Endothelial cell of umbilical vein (primary cell): Measurements from ENCODE around the gene CHIC2. TPM values are rescaled to one million over a fixed set of nuclear protein-coding genes. Genes with fewer than 3 reads are reported as not detected.

Experiments used
- BruUV-seq: library from RNA; stranded (reverse); fragments of 400-500 nt; replicated peaks from 2 replicates; lab custom pipeline; 2021; lab: Mats Ljungman, UMichigan
- CTCF ChIA-PET: fragments of 300-600, 350-600 bp; sonication (Branson Sonifier 250); formaldehyde crosslinking; loops from one replicate; lab custom pipeline; 2021; ENCODE audit warnings: antibody characterized with exemption, inconsistent platforms; lab: Charles Lee
- POLR2A ChIA-PET: fragments of 300-600, 350-600 bp; sonication (Branson Sonifier 250); formaldehyde crosslinking; loops from one replicate; lab custom pipeline; 2021; ENCODE audit warnings: antibody characterized with exemption, inconsistent platforms; lab: Charles Lee
- DNase-seq: peaks from one replicate; pipeline ENCODE4 v3.0.0-alpha.2; 2011; ENCODE audit warnings: low read depth, low spot score
- FAIRE-seq: peaks from 2 replicates; lab custom pipeline; 2011; peaks lifted over from hg19 to GRCh38; lab: Jason Lieb, UNC
- H2AFZ ChIP-seq: 2 replicates; pipeline ENCODE4 v1.6.0; 2012; ENCODE audit warnings: low read depth, low read length, control low read depth, inconsistent platforms
- H3K27ac ChIP-seq: 2 replicates; pipeline ENCODE4 v1.5.1; 2011; ENCODE audit warnings: low read depth, mild to moderate bottlenecking, control low read depth, low read length, moderate library complexity; ENCODE audit not compliant: insufficient read depth
- H3K27me3 ChIP-seq, 2 experiments: 2 replicates each; pipeline versions ENCODE4 v1.6.0 to v1.6.1; 2011; ENCODE audit warnings: low read length in 2 of 2, mixed read lengths in 1 of 2; ENCODE audit not compliant: control insufficient read depth in 2 of 2, insufficient read depth in 2 of 2
- H3K36me3 ChIP-seq, 2 experiments: 2 replicates in 1 of 2; 3 replicates in 1 of 2; pipeline ENCODE4 v1.5.1; 2011; ENCODE audit warnings: low read length in 2 of 2, mild to moderate bottlenecking in 1 of 2, moderate library complexity in 1 of 2; ENCODE audit not compliant: control insufficient read depth in 2 of 2, insufficient read depth in 2 of 2; ENCODE audit errors: extremely low read depth in 1 of 2
- H3K4me1 ChIP-seq: 3 replicates; pipeline ENCODE4 v1.5.1; 2011; ENCODE audit warnings: mild to moderate bottlenecking, low read length; ENCODE audit not compliant: control insufficient read depth, insufficient read depth; ENCODE audit errors: extremely low read depth
- H3K4me2 ChIP-seq: 2 replicates; pipeline ENCODE4 v1.6.1; 2011; ENCODE audit warnings: low read length, control low read depth, mixed read lengths; ENCODE audit not compliant: insufficient read depth
- H3K4me3 ChIP-seq, 3 experiments: fragments of 200-600 bp in 1 of 3; sonication (generic), shearing (Covaris generic) in 1 of 3; replicated peaks in 1 of 3; 2 replicates each; pipeline ENCODE4 v1.5.1; 2011 to 2016; ENCODE audit warnings: control low read depth in 3 of 3, low read length in 3 of 3, mild to moderate bottlenecking in 2 of 3, inconsistent platforms in 1 of 3, low read depth in 1 of 3, moderate library complexity in 1 of 3; ENCODE audit not compliant: insufficient read depth in 1 of 3
- H3K79me2 ChIP-seq: 2 replicates; pipeline ENCODE4 v1.6.0; 2012; ENCODE audit warnings: low read length, inconsistent platforms; ENCODE audit not compliant: control insufficient read depth, insufficient read depth
- H3K9ac ChIP-seq: replicated peaks from 2 replicates; pipeline ENCODE3; 2011; ENCODE audit warnings: low read length, control low read depth; ENCODE audit not compliant: insufficient read depth; ENCODE audit errors: extremely low read depth
- H3K9me1 ChIP-seq: replicated peaks from 3 replicates; pipeline ENCODE4 v1.6.0; 2011; ENCODE audit warnings: mild to moderate bottlenecking, low read length; ENCODE audit not compliant: control insufficient read depth, insufficient read depth; ENCODE audit errors: extremely low read depth
- H3K9me3 ChIP-seq: replicated peaks from 2 replicates; pipeline ENCODE4 v1.5.1; 2012; ENCODE audit warnings: low read length, inconsistent platforms; ENCODE audit not compliant: control insufficient read depth, insufficient read depth
- H4K20me1 ChIP-seq: replicated peaks from 2 replicates; pipeline ENCODE3; 2011; ENCODE audit warnings: mild to moderate bottlenecking, low read length; ENCODE audit not compliant: control insufficient read depth, insufficient read depth; ENCODE audit errors: extremely low read depth
- EZH2 ChIP-seq: IDR thresholded peaks from 2 replicates; pipeline ENCODE4 v1.6.1; 2012; ENCODE audit warnings: borderline replicate concordance, low read depth, mild to moderate bottlenecking, moderate library complexity, low read length, inconsistent platforms; ENCODE audit not compliant: severe bottlenecking
- FOS ChIP-seq: IDR thresholded peaks from 2 replicates; pipeline ENCODE4 v1.6.1; 2011; ENCODE audit warnings: mild to moderate bottlenecking, low read length, moderate library complexity, borderline replicate concordance; ENCODE audit not compliant: insufficient read depth
- GATA2 ChIP-seq: IDR thresholded peaks from 2 replicates; pipeline ENCODE4 v1.7.0; 2011; ENCODE audit warnings: low read depth, mild to moderate bottlenecking, moderate library complexity, mixed read lengths, low read length; ENCODE audit not compliant: insufficient read length, insufficient read depth
- JUN ChIP-seq: IDR thresholded peaks from 2 replicates; pipeline ENCODE4 v1.6.1; 2011; ENCODE audit warnings: borderline replicate concordance, low read depth; ENCODE audit not compliant: insufficient read length, insufficient read depth
- MAX ChIP-seq: IDR thresholded peaks from 2 replicates; pipeline ENCODE4 v1.6.1; 2011; ENCODE audit not compliant: insufficient read depth, insufficient read length
- MYC ChIP-seq: IDR thresholded peaks from one replicate; pipeline ENCODE4 v1.6.1; 2011; ENCODE audit warnings: mild to moderate bottlenecking, low read depth, low read length
- POLR2A ChIP-seq: IDR thresholded peaks from 2 replicates; pipeline ENCODE4 v1.6.1; 2012; ENCODE audit warnings: low read depth, mild to moderate bottlenecking, control low read depth, low read length
- POLR2AphosphoS5 ChIP-seq: IDR thresholded peaks from 2 replicates; pipeline ENCODE4 v1.6.1; 2012; ENCODE audit warnings: low read depth, mild to moderate bottlenecking, control low read depth, low read length, moderate library complexity; ENCODE audit not compliant: insufficient read depth
- dilution Hi-C: fragments of 300-500 bp; cut with MboI; formaldehyde crosslinking; loops from one replicate; pipeline ENCODE4 v1.15.0; 2019; ENCODE audit warnings: low sequenced_read_pairs; ENCODE audit not compliant: extremely low pct_ligation_motif_present
- intact Hi-C: fragments of 100-400 bp; cut with micrococcal nuclease; formaldehyde crosslinking; loops from one replicate; pipeline ENCODE4 v1.10.0; 2022
- polyA plus RNA-seq, 4 experiments: library from polyadenylated mRNA; depleted of rRNA in 3 of 4; stranded (reverse) in 3 of 4; unstranded in 1 of 4; fragments of >200 nt; gene quantifications; 2 replicates each; pipeline versions ENCODE4 v1.2.1 to v1.2.3, GENCODE V29; 2011 to 2012; ENCODE audit warnings: missing spikeins in 1 of 4
- total RNA-seq: library from RNA; stranded (reverse); gene quantifications from 2 replicates; pipeline ENCODE4 v1.2.3, GENCODE V29; 2021
- TF ChIP-seq, protein P1 (sequence below), 2 donors: IDR thresholded peaks; 1 replicate in 1 of 2; 2 replicates in 1 of 2; pipeline ENCODE4 v1.5.1; 2011; ENCODE audit warnings: low read length in 2 of 2, mild to moderate bottlenecking in 2 of 2, moderate library complexity in 2 of 2, control low read depth in 1 of 2, inconsistent platforms in 1 of 2, low read depth in 1 of 2; ENCODE audit not compliant: insufficient read depth in 1 of 2; ENCODE audit errors: extremely low read depth in 1 of 2

CHIC2 gene
- total and polyA plus RNA-seq, 2 donors (not counting 3 experiments of a cell fraction or from before 2014, with no cell fraction given), result 27.4 to 43.3 TPM

DNA sequence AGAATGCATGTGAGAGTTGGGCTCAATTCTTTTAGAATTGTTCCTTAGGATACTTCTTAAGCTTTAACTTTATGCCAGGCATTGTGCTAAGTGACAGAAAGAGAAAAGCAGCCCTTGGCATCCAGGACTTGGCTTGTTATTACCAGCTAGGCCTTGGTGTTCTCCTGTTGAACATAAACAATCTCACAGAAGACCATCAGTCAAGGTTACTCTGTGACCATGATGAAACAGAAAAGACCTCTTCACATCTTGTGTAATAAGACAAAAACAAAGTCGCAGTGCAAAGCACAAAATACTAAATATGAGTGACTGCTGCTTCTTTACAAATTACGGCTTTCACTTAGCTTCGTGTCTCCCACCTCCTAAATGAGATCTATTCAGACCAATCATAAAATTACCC lies 71.6 kb downstream of the CHIC2 start:
- H3K27ac ChIP-seq, result no peak overlapping the region
- no peaks in the 10 kb centered on the region for H3K9me1 ChIP-seq
- ChIA-PET POLR2A (no interaction called here), CTCF (no interaction called here)
- no peaks in the 10 kb centered on the region for H3K9me3 ChIP-seq
- no peak overlapping the region for H2AFZ ChIP-seq
- H3K9ac ChIP-seq, result no peak overlapping the region
- H3K4me1 ChIP-seq, result peaks cover 31% of the 10 kb centered on the region
- FAIRE-seq (no peak), DNase-seq (no peak)
- intact Hi-C loops, result loop anchor here (5.0 kb wide), 1 partner anchor 225 kb away; no protein-coding TSS in a partner anchor
- TF ChIP-seq EZH2, result no peak
- no peak for TF ChIP-seq FOS
- no peak for TF ChIP-seq GATA2
- TF ChIP-seq POLR2AphosphoS5, result no peak
- no peak for TF ChIP-seq POLR2A
- no peak for TF ChIP-seq JUN
- TF ChIP-seq, protein P1, sequence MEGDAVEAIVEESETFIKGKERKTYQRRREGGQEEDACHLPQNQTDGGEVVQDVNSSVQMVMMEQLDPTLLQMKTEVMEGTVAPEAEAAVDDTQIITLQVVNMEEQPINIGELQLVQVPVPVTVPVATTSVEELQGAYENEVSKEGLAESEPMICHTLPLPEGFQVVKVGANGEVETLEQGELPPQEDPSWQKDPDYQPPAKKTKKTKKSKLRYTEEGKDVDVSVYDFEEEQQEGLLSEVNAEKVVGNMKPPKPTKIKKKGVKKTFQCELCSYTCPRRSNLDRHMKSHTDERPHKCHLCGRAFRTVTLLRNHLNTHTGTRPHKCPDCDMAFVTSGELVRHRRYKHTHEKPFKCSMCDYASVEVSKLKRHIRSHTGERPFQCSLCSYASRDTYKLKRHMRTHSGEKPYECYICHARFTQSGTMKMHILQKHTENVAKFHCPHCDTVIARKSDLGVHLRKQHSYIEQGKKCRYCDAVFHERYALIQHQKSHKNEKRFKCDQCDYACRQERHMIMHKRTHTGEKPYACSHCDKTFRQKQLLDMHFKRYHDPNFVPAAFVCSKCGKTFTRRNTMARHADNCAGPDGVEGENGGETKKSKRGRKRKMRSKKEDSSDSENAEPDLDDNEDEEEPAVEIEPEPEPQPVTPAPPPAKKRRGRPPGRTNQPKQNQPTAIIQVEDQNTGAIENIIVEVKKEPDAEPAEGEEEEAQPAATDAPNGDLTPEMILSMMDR (IDR thresholded peaks at IDR 0.05; ENCODE audit: extremely low read depth in 1 of 2, insufficient read depth in 1 of 2, low read depth in 1 of 2, low read length in 2 of 2), result no peak
- no peak for TF ChIP-seq MYC
- no peak for TF ChIP-seq MAX
- dilution Hi-C loops, result no loop called here
- peaks cover 3% of the 10 kb centered on the region for H3K79me2 ChIP-seq
- no peaks in the 10 kb centered on the region for H4K20me1 ChIP-seq
- no peaks in the 10 kb centered on the region for H3K27me3 ChIP-seq
- H3K4me3 ChIP-seq, result no peak overlapping the region
- no TSS peak for BruUV-seq
- no peak overlapping the region for H3K4me2 ChIP-seq
- H3K36me3 ChIP-seq, result peaks cover under 1 to 2% of the 10 kb centered on the region in 2 experiments
